AG04449 (cell line): ENCODE results near the gene GPN2.
A peak's percentile ranks its signal among the peaks of the same experiment; 100 is the strongest.
"Not testable (repeated sequence)": the region's sequence is repeated elsewhere in the genome, so short reads cannot be mapped to it uniquely, and the experiment has no call there.

Experiments used
- CTCF ChIA-PET: fragments of 350-600 bp; formaldehyde crosslinking; extraction: SDS; loops from one replicate; lab custom pipeline; 2021; ENCODE audit warnings: antibody characterized with exemption; lab: Yijun Ruan, JAX
- POLR2A ChIA-PET: fragments of 400-600, 350-600 bp; formaldehyde crosslinking; extraction: SDS; loops from one replicate; lab custom pipeline; 2020; ENCODE audit warnings: antibody characterized with exemption, inconsistent platforms; lab: Yijun Ruan, JAX
- DNase-seq: peaks from one replicate; pipeline ENCODE4 v3.0.0-alpha.2; 2010; ENCODE audit warnings: low read depth, low spot score
- H3K4me3 ChIP-seq: 2 replicates; pipeline ENCODE4 v1.5.1; 2011; ENCODE audit warnings: low read depth, mild to moderate bottlenecking, control low read depth, low read length
- TF ChIP-seq, protein P1 (sequence below): IDR thresholded peaks from one replicate; pipeline ENCODE4 v1.5.1; 2011; ENCODE audit warnings: mild to moderate bottlenecking, moderate library complexity, low read length, control low read depth, inconsistent platforms; ENCODE audit not compliant: insufficient read depth; ENCODE audit errors: missing control alignments

The GPN2 gene

DNA sequence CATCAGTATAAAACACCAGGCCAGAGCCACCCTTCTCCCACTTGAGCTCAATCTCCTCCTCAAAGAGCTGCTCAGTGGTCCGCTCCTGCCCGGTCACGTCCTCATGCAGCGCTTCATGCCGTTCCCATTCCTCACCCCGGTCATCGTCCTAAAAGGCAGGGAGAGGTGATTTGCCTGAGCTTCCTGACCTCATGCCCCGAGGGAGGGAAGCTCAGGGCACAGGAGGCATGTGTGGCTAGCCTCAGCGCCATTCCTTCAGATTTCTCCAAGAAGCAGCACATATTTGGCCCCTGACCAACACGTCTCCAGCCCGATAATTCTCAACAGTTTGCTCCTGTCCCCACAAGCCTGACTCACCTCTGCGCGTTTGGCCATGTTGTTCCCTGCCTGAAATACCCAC lies 4.2 kb upstream of the GPN2 start:
- no peak for DNase-seq
- ChIA-PET CTCF (interaction anchor here (0.6 to 1.1 kb wide), 2 partner anchors 13 to 24 kb away, joined by 3 to 4 read pairs; no protein-coding TSS in a partner anchor), POLR2A (no interaction called here)
- TF ChIP-seq, protein P1, sequence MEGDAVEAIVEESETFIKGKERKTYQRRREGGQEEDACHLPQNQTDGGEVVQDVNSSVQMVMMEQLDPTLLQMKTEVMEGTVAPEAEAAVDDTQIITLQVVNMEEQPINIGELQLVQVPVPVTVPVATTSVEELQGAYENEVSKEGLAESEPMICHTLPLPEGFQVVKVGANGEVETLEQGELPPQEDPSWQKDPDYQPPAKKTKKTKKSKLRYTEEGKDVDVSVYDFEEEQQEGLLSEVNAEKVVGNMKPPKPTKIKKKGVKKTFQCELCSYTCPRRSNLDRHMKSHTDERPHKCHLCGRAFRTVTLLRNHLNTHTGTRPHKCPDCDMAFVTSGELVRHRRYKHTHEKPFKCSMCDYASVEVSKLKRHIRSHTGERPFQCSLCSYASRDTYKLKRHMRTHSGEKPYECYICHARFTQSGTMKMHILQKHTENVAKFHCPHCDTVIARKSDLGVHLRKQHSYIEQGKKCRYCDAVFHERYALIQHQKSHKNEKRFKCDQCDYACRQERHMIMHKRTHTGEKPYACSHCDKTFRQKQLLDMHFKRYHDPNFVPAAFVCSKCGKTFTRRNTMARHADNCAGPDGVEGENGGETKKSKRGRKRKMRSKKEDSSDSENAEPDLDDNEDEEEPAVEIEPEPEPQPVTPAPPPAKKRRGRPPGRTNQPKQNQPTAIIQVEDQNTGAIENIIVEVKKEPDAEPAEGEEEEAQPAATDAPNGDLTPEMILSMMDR, result no peak
- no peak overlapping the region for H3K4me3 ChIP-seq

DNA sequence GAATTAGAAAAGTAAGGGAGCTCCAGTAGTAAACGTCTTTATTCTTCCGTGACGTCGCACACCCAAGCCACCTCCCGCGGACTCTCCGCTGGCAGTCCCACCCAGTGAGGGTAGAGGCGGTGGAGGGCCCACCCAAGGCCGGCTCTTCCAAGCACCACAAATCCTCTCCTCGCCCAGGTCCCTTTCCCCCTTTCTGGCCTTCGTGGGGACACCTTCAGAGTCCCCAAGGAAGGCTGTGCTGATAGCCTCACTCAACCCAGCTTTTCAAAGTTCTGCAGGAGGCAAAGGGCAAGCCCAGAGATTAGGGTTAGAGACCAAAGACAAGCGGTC lies 349 bp upstream of the GPN2 start:
- DNase-seq, result no peak
- ChIA-PET CTCF (interaction anchor here (0.8 to 5.1 kb wide), 11 partner anchors 9 to 292 kb away, joined by 3 to 60 read pairs (median 5); partner anchors contain the start of gene GPATCH3), POLR2A (interaction anchor here (0.6 to 4.5 kb wide), 5 partner anchors 9 to 276 kb away, joined by 3 to 42 read pairs (median 4); partner anchors contain the start of genes GPATCH3, NUDC and TRNP1)
- TF ChIP-seq, protein P1, result no peak
- peak overlapping the region; percentile 98 for H3K4me3 ChIP-seq

DNA sequence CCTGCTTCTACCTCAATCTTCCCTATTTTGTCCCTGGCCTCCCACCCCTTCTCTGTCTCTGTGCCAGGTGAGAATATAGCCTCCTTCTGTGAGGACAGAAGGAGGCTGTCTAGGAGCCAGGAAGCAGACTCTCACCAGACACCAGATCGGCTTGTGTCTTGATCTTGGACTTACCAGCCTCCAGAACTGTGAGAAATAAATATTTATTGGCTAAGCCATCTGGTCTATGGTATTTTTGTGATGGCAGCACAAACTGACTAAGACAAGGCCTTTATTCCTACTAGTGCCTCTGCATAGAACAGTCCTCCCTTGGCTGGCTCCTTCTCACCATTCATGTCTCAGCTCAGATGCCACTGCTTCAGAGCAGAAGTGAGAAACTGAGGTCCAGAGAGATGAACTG lies 1.9 kb downstream of the GPN2 start:
- ChIA-PET POLR2A (interaction anchor here (4.5 kb wide), 1 partner anchor 11 kb away, joined by 42 read pairs; the partner anchor contains the start of gene GPATCH3), CTCF (interaction anchor here (0.6 to 5.1 kb wide), 15 partner anchors 9 to 294 kb away, joined by 3 to 60 read pairs (median 4); partner anchors contain the start of gene GPATCH3)
- DNase-seq, result no peak
- H3K4me3 ChIP-seq, result no peak overlapping the region
- TF ChIP-seq, protein P1, result no peak

DNA sequence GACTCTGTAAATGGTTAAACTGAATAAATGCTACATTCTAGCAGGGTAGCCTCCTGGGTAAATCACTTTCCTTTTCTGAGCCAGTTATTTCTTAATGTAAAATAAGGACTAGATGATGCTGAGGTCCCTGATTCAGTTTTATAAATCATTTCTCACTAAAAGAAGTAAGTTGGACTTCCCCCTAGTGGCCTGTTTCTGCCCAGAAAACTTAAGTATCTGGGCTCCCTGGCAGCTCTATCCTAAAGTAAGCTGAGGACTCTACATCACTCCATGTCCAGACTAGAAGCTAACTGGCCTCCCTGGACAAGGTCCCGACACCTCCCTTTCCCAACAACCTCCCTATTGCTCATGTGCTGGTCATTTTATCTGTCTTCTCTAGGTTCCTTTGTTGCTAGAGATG lies 3.0 kb downstream of the GPN2 start:
- DNase-seq, result no peak
- ChIA-PET POLR2A (interaction anchor here (0.7 to 4.5 kb wide), 3 partner anchors 12 to 163 kb away, joined by 3 to 42 read pairs (median 3); partner anchors contain the start of gene GPATCH3), CTCF (interaction anchor here (0.6 to 5.1 kb wide), 21 partner anchors 8 to 296 kb away, joined by 3 to 60 read pairs (median 3); partner anchors contain the start of gene GPATCH3)
- TF ChIP-seq, protein P1, result peak; percentile 39
- no peak overlapping the region for H3K4me3 ChIP-seq

DNA sequence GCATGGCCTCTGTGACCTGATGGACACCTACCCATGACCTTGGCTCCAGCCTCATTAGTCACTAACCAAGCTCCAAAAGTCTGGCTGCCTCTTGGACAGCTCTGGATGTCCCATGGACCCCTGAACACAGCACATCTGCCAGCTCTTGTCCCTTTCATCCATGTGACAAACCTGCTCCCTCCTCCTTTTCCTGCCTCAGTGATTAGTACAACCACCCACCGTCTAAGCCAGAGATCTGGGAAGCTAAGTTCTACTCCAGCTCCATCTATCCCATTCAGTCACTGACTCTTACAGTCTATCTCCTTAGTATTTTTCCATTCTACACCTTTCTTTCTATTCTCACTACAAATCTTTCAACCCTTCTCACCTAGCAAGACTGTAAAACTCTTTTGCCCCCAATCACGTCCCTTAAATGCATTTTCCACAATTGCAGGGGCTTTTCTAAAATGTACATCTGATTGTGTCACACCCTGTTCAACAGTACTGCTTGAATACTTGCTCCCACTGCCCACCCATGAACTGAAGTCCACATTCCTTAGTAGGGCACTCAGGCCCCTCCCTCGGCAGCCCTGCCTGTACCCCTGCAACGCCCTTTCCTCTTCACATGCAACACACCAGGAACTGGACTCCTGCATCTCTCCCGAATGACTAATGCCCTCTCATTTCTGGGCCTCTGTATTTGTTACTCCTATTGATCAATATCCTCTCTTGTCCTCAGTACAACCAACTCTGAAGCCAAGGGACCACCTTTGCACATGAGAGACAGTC lies 7.2 kb downstream of the GPN2 start:
- TF ChIP-seq, protein P1, result no peak
- ChIA-PET POLR2A (interaction anchor here (0.6 to 1.1 kb wide), 2 partner anchors 27 to 332 kb away, joined by 3 to 4 read pairs; no protein-coding TSS in a partner anchor), CTCF (interaction anchor here (1.0 to 15.8 kb wide), 10 partner anchors 16 to 383 kb away, joined by 3 to 205 read pairs (median 4); no protein-coding TSS in a partner anchor)
- DNase-seq, result no peak
- H3K4me3 ChIP-seq, result no peak overlapping the region

DNA sequence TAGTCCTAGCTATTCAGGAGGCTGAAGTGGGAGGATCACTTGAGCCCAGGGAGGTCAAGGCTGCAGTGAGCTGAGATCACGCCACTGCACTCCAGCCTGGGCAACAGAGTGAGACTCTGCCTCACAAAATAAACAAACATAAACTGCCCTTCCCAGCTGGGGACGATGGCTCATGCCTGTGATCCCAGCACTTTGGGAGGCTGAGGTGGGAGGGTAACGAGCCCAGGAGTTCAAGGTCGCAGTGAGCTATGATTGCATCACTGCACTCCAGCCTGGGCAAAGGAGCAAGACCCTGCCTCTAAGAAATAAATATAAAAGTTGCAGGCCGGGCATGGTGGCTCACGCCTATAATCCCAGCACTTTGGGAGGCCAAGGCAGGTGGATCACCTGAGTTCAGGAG lies 8.5 kb downstream of the GPN2 start:
- not testable (repeated sequence) for H3K4me3 ChIP-seq, DNase-seq
- POLR2A ChIA-PET, result interaction anchor here (1.1 kb wide), 1 partner anchor 26 kb away, joined by 3 read pairs; no protein-coding TSS in a partner anchor
- CTCF ChIA-PET, result interaction anchor here (0.8 to 15.8 kb wide), 14 partner anchors 7 to 287 kb away, joined by 3 to 205 read pairs (median 6); partner anchors contain the start of gene GPN2
